Activated CD4-positive, alpha-beta memory T cell treated with anti-CD3 and anti-CD28 coated beads for 36 hours (primary cell): ENCODE data around the gene PEDS1. TPM values are rescaled to one million over a fixed set of nuclear protein-coding genes. Genes with fewer than 3 reads are reported as not detected.
A peak's percentile ranks its signal among the peaks of the same experiment; 100 is the strongest.
"Not testable (repeated sequence)": the region's sequence is repeated elsewhere in the genome, so short reads cannot be mapped to it uniquely, and the experiment has no call there.

Source experiments
- CTCF ChIA-PET: fragments of 350-600 bp; sonication (Branson Sonifier 250); formaldehyde crosslinking; loops from one replicate; lab custom pipeline; 2021; ENCODE audit warnings: antibody characterized with exemption, inconsistent platforms; lab: Charles Lee
- POLR2A ChIA-PET: fragments of 350-600 bp; sonication (Branson Sonifier 250); formaldehyde crosslinking; loops from one replicate; lab custom pipeline; 2021; ENCODE audit warnings: antibody characterized with exemption; lab: Charles Lee
- DNase-seq: peaks from one replicate; pipeline ENCODE4 v3.0.0-alpha.2; 2020
- H3K27ac Mint-ChIP-seq: one replicate; pipeline ENCODE4 v1.8.0; 2021; ENCODE audit warnings: mixed read lengths
- H3K27me3 Mint-ChIP-seq: one replicate; pipeline ENCODE4 v1.8.0; 2021; ENCODE audit warnings: mixed read lengths
- H3K36me3 Mint-ChIP-seq: one replicate; pipeline ENCODE4 v1.8.0; 2021; ENCODE audit warnings: mixed read lengths
- H3K4me1 Mint-ChIP-seq: one replicate; pipeline ENCODE4 v1.8.0; 2021; ENCODE audit warnings: low read depth, mixed read lengths
- H3K4me3 Mint-ChIP-seq: one replicate; pipeline ENCODE4 v1.8.0; 2021; ENCODE audit warnings: mild to moderate bottlenecking, mixed read lengths
- H3K9me3 Mint-ChIP-seq: one replicate; pipeline ENCODE4 v1.8.0; 2021; ENCODE audit warnings: mixed read lengths
- intact Hi-C: fragments of 100-400 bp; cut with micrococcal nuclease; formaldehyde crosslinking; loops from one replicate; pipeline ENCODE4 v1.15.1; 2023
- total RNA-seq, 2 experiments: library from RNA; stranded (reverse); gene quantifications; one replicate each; pipeline ENCODE4 v1.2.3, GENCODE V29; 2021

PEDS1 gene
- total RNA-seq, 2 experiments from 2014 or later, result 15.0 to 16.9 TPM

GRCh38 chr20:50107796-50108331 is 45.7 kb downstream of the PEDS1 start:
- Mint-ChIP-seq H3K4me1 (peaks cover 71% of the 10 kb centered on the region), H3K27ac (peak overlapping the region; percentile 83)
- CTCF ChIA-PET, result interaction anchor here (0.9 to 1.3 kb wide), 2 partner anchors 13 to 37 kb away, joined by 3 read pairs; no protein-coding TSS in a partner anchor

GRCh38 chr20:50107086-50107660 is 46.4 kb downstream of the PEDS1 start:
- ChIA-PET POLR2A (interaction anchor here (0.5 kb wide), 1 partner anchor 451 kb away, joined by 3 read pairs; no protein-coding TSS in a partner anchor), CTCF (interaction anchor here (0.7 to 1.3 kb wide), 3 partner anchors 13 to 312 kb away, joined by 3 to 4 read pairs (median 3); no protein-coding TSS in a partner anchor)
- no peak overlapping the region for H3K4me3 Mint-ChIP-seq
- peak overlapping the region; percentile 83 for H3K27ac Mint-ChIP-seq
- no peak for DNase-seq
- intact Hi-C loops, result no loop called here
- H3K4me1 Mint-ChIP-seq, result peaks cover 76% of the 10 kb centered on the region
- H3K9me3 Mint-ChIP-seq, result no peaks in the 10 kb centered on the region
- peaks cover 24% of the 10 kb centered on the region for H3K36me3 Mint-ChIP-seq
- no peaks in the 10 kb centered on the region for H3K27me3 Mint-ChIP-seq

More at GRCh38 chr20:50107796-50108331, 45.7 kb downstream of the PEDS1 start:
- Mint-ChIP-seq H3K27me3 (no peaks in the 10 kb centered on the region), H3K9me3 (no peaks in the 10 kb centered on the region), H3K4me3 (no peak overlapping the region), H3K36me3 (peaks cover 24% of the 10 kb centered on the region)
- intact Hi-C loops, result no loop called here
- POLR2A ChIA-PET, result interaction anchor here (0.5 kb wide), 1 partner anchor 451 kb away, joined by 3 read pairs; no protein-coding TSS in a partner anchor
- DNase-seq, result no peak

GRCh38 chr20:50106669-50107068 is 46.9 kb downstream of the PEDS1 start:
- H3K9me3 Mint-ChIP-seq, H3K27me3 Mint-ChIP-seq, POLR2A ChIA-PET, intact Hi-C loops, DNase-seq, H3K4me3 Mint-ChIP-seq: not testable (repeated sequence)
- Mint-ChIP-seq H3K27ac (peak overlapping the region; percentile 83), H3K36me3 (peaks cover 27% of the 10 kb centered on the region), H3K4me1 (peaks cover 78% of the 10 kb centered on the region)
- CTCF ChIA-PET, result interaction anchor here (0.6 to 2.1 kb wide), 8 partner anchors 9 to 313 kb away, joined by 3 to 9 read pairs (median 4); no protein-coding TSS in a partner anchor

Other genes with a start within 250 kb of the PEDS1 start
- gene SPATA2, start 238.2 kb downstream of the PEDS1 start, total RNA-seq, result 1 to 10 TPM; 7.9 to 8.6 TPM
- gene RNF114, start 217.3 kb downstream of the PEDS1 start, total RNA-seq, result 10 to 100 TPM; 72.1 to 72.4 TPM
- gene SNAI1, start 170.7 kb downstream of the PEDS1 start, total RNA-seq, result under 1 TPM in 1 of 2 experiments, not detected in 1; 0.27 TPM
- 100 to 1,000 TPM; 167 to 172 TPM for gene UBE2V1, start 40.6 kb downstream of the PEDS1 start, total RNA-seq
- gene CEBPB, start 37.1 kb upstream of the PEDS1 start, total RNA-seq, result 10 to 100 TPM; 53.3 to 56.5 TPM